HUES6 (cell line): ENCODE data around the gene TTR.

ENCODE experiments used
- H3K27ac ChIP-seq: 2 replicates; pipeline ENCODE4 v1.7.0; 2013; ENCODE audit warnings: low read depth, mild to moderate bottlenecking, low read length, inconsistent platforms
- H3K27me3 ChIP-seq: 2 replicates; pipeline ENCODE4 v1.6.1; 2013; ENCODE audit warnings: low read length; ENCODE audit not compliant: control insufficient read depth, insufficient read depth
- H3K36me3 ChIP-seq: 2 replicates; pipeline ENCODE4 v1.6.1; 2013; ENCODE audit warnings: low read length; ENCODE audit not compliant: control insufficient read depth, insufficient read depth
- H3K4me1 ChIP-seq: 2 replicates; pipeline ENCODE4 v1.6.1; 2013; ENCODE audit warnings: low read length; ENCODE audit not compliant: control insufficient read depth, insufficient read depth
- H3K4me3 ChIP-seq: 2 replicates; pipeline ENCODE4 v1.5.1; 2013; ENCODE audit warnings: low read depth, low read length
- H3K9ac ChIP-seq: one replicate; pipeline ENCODE4 v1.6.1; 2013; ENCODE audit warnings: mild to moderate bottlenecking, low read length
- H3K9me3 ChIP-seq: 2 replicates; pipeline ENCODE4 v1.6.1; 2013; ENCODE audit warnings: low read depth, low read length; ENCODE audit not compliant: control insufficient read depth, insufficient read depth

TTR gene

GRCh38 chr18:31596081-31596872, 4.6 kb downstream of the TTR start:
- Histone ChIP-seq H3K27me3 (no peaks in the 10 kb centered on the region), H3K27ac (no peak overlapping the region), H3K36me3 (no peaks in the 10 kb centered on the region), H3K4me1 (no peaks in the 10 kb centered on the region), H3K9ac (no peak overlapping the region), H3K4me3 (no peak overlapping the region), H3K9me3 (no peaks in the 10 kb centered on the region)

GRCh38 chr18:31598021-31598805, 6.5 kb downstream of the TTR start:
- H3K4me3 ChIP-seq, result no peak overlapping the region
- H3K27me3 ChIP-seq, result no peaks in the 10 kb centered on the region
- no peaks in the 10 kb centered on the region for H3K36me3 ChIP-seq

GRCh38 chr18:31603315-31603714, 11.6 kb downstream of the TTR start:
- no peaks in the 10 kb centered on the region for H3K27me3 ChIP-seq
- H3K36me3 ChIP-seq, result no peaks in the 10 kb centered on the region
- H3K9ac ChIP-seq, result no peak overlapping the region
- H3K4me3 ChIP-seq, result no peak overlapping the region
- H3K4me1 ChIP-seq, result no peaks in the 10 kb centered on the region
- no peak overlapping the region for H3K27ac ChIP-seq
- no peaks in the 10 kb centered on the region for H3K9me3 ChIP-seq

More at GRCh38 chr18:31598021-31598805, 6.5 kb downstream of the TTR start:
- no peaks in the 10 kb centered on the region for H3K9me3 ChIP-seq
- no peak overlapping the region for H3K9ac ChIP-seq
- H3K4me1 ChIP-seq, result no peaks in the 10 kb centered on the region
- H3K27ac ChIP-seq, result no peak overlapping the region

- H3K4me1 ChIP-seq, result peaks cover 11% of the 10 kb centered on the region
- H3K36me3 ChIP-seq, result no peaks in the 10 kb centered on the region
- H3K9ac ChIP-seq, result no peak overlapping the region
- no peaks in the 10 kb centered on the region for H3K27me3 ChIP-seq
- no peak overlapping the region for H3K4me3 ChIP-seq
- H3K9me3 ChIP-seq, result no peaks in the 10 kb centered on the region
- no peak overlapping the region for H3K27ac ChIP-seq
Measured at GRCh38 chr18:31606265-31606664, 14.6 kb downstream of the TTR start.

- Histone ChIP-seq H3K4me3 (no peak overlapping the region), H3K9me3 (no peaks in the 10 kb centered on the region), H3K4me1 (peaks cover 12% of the 10 kb centered on the region), H3K9ac (no peak overlapping the region), H3K27me3 (no peaks in the 10 kb centered on the region), H3K27ac (no peak overlapping the region), H3K36me3 (no peaks in the 10 kb centered on the region)
Measured at GRCh38 chr18:31607384-31607783, 15.7 kb downstream of the TTR start.

- Histone ChIP-seq H3K27me3 (no peaks in the 10 kb centered on the region), H3K4me1 (peaks cover 15% of the 10 kb centered on the region), H3K9me3 (no peaks in the 10 kb centered on the region), H3K36me3 (no peaks in the 10 kb centered on the region), H3K4me3 (no peak overlapping the region), H3K9ac (no peak overlapping the region), H3K27ac (no peak overlapping the region)
Measured at GRCh38 chr18:31609886-31610285, 18.2 kb downstream of the TTR start.

GRCh38 chr18:31610286-31611205, 18.9 kb downstream of the TTR start:
- H3K36me3 ChIP-seq, result no peaks in the 10 kb centered on the region
- no peak overlapping the region for H3K9ac ChIP-seq
- H3K27me3 ChIP-seq, result no peaks in the 10 kb centered on the region
- peaks cover 15% of the 10 kb centered on the region for H3K4me1 ChIP-seq
- H3K27ac ChIP-seq, result no peak overlapping the region
- no peaks in the 10 kb centered on the region for H3K9me3 ChIP-seq
- no peak overlapping the region for H3K4me3 ChIP-seq

GRCh38 chr18:31611511-31611910, 19.8 kb downstream of the TTR start:
- Histone ChIP-seq H3K9ac (no peak overlapping the region), H3K36me3 (no peaks in the 10 kb centered on the region), H3K27me3 (no peaks in the 10 kb centered on the region), H3K4me3 (no peak overlapping the region), H3K9me3 (no peaks in the 10 kb centered on the region), H3K4me1 (peaks cover 15% of the 10 kb centered on the region), H3K27ac (no peak overlapping the region)

- Histone ChIP-seq H3K9me3 (no peaks in the 10 kb centered on the region), H3K36me3 (no peaks in the 10 kb centered on the region), H3K4me1 (peaks cover 15% of the 10 kb centered on the region), H3K9ac (no peak overlapping the region), H3K27me3 (no peaks in the 10 kb centered on the region), H3K4me3 (no peak overlapping the region), H3K27ac (no peak overlapping the region)
Measured at GRCh38 chr18:31612124-31612523, 20.4 kb downstream of the TTR start.

GRCh38 chr18:31614044-31614443, 22.4 kb downstream of the TTR start:
- Histone ChIP-seq H3K27me3 (no peaks in the 10 kb centered on the region), H3K36me3 (no peaks in the 10 kb centered on the region), H3K9me3 (no peaks in the 10 kb centered on the region), H3K4me1 (peaks cover 15% of the 10 kb centered on the region), H3K9ac (no peak overlapping the region), H3K4me3 (no peak overlapping the region), H3K27ac (no peak overlapping the region)
